Measurements from ENCODE around the gene TULP4.

- TF ChIP-seq CTCF (optimal IDR thresholded peaks at IDR 0.05 in 1 of 3, IDR thresholded peaks at IDR 0.05 in 1 of 3, conservative IDR thresholded peaks at IDR 0.05 in 1 of 3; ENCODE audit: extremely low read depth in 1 of 3, insufficient read depth in 2 of 3, low read length in 3 of 3), result no peak
- no peak for TF ChIP-seq EZH2 (IDR thresholded peaks at IDR 0.05; ENCODE audit: low read length)
Measured at GRCh38 chr6:158560836-158561320, 248.6 kb downstream of the TULP4 start.

All from keratinocyte (primary cell).